NCI-H82 (cell line): ENCODE measurements around the gene PLEK2.
"Not testable (repeated sequence)": the region's sequence is repeated elsewhere in the genome, so short reads cannot be mapped to it uniquely, and the experiment has no call there.

Experiments
- DNase-seq: peaks from one replicate; lab custom pipeline; 2025; lab: John Stamatoyannopoulos, UW

PLEK2 gene, protein sequence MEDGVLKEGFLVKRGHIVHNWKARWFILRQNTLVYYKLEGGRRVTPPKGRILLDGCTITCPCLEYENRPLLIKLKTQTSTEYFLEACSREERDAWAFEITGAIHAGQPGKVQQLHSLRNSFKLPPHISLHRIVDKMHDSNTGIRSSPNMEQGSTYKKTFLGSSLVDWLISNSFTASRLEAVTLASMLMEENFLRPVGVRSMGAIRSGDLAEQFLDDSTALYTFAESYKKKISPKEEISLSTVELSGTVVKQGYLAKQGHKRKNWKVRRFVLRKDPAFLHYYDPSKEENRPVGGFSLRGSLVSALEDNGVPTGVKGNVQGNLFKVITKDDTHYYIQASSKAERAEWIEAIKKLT

DNA sequence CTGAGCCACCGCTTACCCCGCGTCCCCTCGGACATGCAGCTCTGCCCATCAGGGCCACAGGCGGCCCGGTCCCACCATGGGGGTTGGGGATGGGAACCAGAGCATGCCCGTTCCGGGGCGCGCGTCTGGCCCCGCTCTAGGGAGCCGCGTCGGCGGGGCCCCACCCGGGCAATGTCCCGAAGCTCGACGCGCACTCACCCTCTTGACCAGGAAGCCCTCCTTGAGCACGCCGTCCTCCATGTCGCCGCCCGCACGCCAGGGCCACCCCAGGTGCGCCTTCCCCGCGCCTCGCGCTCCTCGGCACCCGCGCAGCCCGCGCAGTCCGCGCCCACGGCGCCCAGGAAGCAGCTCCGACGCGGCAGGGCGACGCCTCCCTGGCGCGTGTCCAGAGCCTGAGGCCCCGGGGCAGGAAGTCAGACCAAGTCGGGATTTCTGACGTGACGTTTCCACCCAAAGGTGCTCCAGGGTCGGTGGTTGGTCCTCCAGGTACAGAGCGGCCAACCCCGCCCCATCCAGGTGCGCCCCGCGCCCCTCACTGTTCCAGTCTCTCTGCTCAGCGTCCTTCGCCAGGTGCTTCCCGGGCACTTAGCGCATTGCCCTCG is at the start of gene PLEK2:
TSS of gene PLEK2 (minus strand) at position 346 of the 602 bp plus-strand sequence. CDS start at position 240, 106 bp downstream.
- no peak for DNase-seq

DNA sequence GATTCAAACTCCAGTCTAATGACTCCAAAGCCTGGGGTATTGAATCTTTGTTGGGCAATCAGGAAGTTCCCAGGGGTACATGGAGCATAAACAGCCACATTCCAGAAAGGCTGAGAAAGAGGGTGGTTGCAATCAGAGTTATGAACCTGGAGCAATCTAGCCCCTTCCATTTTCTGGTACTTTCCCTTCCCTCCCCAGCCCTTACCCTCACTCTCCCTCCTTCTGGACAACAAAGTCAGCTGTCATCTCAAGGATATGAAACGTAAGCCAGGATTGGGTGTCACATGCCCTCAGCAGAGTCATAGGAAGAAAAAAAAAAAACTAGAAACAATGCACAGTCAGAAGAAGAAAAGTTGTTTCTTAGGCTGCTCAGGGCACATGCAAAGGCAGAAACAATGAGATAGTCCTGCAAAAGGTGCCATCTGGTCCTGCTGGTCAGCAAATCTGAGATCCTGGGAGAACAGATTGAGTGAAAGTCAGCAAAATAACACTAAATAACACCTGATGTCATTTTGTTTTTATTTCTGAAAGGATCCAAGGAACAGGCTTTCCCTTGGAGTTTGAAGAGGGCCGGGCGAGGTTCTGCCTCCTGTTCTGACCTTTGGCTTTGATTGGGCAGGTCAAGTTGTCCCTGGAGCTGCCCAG is 49.5 kb upstream of the PLEK2 start:
- no peak for DNase-seq

DNA sequence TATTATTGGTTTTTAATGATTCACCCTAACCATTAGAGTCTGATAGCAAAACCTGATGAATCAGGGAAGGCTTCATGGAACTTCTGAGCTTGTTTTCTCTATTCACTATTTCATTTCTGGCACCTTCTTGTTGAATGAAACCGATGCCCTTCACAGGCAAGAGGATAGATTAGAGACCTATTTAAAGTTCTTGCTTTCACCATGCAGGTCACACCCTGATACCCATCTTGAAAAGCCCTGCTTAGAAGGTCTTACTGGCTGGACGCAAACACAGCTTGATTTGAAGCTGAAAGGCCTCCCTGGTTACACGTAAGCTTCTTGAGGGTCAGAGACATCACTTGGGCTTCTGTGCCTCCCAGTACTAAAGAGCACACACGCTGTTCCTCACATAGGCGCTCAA is 47.4 kb upstream of the PLEK2 start:
- no peak for DNase-seq

DNA sequence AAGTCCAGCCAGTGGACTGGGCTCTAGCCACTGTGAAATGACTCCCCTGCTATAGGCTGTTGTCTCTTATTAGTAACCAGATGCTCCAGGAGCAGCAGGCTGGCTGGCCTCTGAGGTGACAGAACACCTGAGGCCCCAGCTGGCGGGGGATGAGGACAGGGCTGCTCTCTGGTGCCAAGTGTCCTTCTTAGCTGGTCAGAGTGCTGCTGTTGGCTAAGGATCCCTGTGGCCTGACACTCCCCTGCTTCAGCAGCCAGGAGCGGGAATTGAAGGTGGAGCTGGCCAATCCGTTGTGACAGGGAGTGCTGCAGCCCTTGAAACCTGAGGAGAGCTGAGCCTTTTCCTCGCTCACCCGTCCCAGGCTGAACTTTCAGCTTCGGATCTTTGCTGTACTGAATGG is 45.8 kb upstream of the PLEK2 start:
- DNase-seq = peak; percentile 28

DNA sequence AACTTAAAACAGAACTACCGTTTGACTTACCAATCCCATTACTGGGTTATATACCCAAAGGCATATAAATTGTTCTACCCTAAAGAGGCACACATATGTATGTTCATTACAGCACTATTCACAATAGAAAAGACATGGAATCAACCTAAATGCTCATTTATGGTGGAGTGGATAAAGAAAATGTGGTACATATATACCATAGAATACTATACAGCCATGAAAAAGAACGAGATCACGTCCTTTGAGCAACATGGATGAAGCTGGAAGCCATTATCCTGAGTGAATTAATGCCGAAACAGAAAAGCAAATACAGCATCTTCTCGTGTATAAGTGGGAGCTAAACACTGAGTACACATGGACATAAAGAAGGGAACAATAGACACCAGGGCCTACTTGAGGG is 44.8 kb upstream of the PLEK2 start:
- no peak for DNase-seq

DNA sequence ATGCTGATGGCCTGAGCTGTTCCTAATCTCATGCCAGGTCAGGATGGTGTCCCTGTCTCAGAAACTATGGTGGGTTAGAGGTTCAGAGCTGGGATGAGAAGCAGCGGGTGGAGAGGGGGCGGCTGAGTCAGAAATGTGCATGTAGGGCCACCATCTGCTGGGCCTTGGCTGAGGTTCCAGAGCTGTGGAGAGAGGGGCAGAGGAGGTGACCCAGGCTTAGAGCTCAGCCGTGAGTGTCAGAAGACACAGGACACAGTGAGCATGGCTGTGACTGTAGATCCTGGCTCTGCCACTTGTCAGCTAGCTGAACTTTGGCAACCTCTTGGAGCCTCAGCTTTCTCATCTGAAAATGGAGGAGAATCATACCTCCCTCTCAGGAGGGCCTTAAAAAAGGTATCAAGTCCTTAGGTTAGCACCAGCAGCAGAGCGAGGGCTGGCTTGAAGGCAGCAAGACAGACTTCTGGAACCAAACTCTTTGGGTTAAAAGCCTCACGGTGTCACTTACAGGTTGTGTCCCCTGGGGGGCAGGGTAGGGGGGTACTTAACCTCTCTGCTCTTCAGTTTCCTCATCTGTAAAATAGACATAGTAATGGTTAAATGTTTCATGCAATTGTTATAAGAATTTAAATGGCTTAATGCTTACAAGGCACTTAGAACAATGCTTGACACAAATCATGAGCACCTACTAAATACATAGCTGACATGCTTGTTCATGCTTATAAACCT is 41.8 kb upstream of the PLEK2 start:
- no peak for DNase-seq

DNA sequence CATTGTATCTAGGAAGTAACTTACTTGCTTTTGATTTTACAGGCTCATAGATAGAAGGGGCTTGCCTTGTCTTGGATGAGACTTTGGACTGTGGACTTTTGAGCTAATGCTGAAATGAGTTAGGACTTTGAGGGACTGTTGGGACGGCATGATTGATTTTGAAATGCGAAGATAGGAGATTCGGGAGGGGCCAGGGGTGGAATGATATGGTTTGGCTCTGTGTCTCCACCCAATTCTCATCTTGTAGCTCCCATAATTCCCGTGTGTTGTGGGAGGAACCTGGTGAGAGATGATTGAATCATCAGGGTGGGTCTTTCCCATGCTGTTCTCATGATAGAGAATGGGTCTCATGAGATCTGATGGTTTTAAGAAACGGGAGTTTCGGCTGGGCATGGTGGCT is 39.7 kb upstream of the PLEK2 start:
- not testable (repeated sequence) for DNase-seq

DNA sequence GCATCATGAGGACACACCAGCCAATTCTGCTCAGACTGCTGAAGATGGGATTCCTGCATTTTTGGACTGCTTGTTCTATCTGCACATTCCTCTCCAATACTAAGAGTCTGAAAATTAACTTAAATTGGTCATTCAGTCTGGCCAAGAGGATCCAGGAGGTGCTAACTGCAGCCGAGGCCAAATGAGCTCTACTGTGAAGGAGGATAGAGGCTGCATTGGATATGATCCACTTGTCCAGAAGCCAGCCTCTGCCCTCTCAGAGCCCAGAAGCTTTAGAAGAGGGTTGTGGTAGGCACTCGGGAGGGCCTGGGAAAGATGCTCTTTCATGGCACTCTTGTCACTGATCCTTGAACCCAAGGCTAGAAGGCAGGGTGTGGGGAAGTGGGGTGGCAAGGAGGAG is 37.1 kb upstream of the PLEK2 start:
- no peak for DNase-seq

DNA sequence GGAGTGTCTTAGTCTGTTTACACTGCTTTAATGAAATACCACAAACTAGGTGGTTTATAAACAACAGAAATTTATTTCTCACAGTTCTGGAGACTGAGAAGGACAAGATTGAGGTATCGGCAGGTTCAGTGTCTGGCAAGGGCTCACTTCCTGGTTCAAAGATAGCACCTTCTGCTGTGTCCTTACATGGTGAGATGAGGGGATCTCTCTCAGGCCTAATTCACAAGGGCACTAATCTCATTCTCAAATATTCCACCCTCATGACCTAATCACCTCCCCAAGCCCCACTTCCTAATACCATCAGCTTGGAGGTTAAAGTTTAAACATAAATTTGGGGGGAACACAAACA is 35.0 kb upstream of the PLEK2 start:
- peak; percentile 57 for DNase-seq

DNA sequence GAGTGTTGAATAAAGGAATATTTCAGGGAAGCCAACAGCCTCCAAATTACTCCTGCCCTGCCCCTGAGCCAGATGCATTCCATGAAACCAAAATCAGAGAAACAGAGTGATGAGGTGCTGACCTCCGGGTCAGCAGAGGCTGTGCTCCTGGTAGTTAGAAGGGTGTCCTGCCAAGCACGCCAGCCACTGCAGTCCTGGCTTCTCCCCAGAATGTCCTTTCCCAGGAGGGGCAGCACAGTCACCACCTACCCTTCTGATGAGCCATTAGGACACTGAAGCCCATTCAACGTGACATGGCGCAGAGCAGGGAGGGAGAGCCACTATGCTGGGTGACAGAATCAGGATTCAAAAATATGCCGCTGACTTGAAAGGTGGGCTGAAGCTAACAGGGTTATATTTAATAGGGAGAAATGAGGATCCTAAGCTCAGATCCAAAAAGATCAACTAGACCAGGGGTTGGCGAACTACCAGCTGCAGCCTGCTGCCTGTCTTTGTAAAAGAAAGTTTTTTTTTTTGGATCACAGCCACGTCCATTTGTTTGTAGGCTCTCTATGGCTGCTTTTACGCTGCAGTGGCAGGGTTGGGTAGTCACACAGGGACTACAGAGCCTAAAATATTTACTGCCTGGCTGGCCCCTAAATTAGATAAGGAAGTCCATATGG is 34.5 kb upstream of the PLEK2 start:
- DNase-seq = no peak

DNA sequence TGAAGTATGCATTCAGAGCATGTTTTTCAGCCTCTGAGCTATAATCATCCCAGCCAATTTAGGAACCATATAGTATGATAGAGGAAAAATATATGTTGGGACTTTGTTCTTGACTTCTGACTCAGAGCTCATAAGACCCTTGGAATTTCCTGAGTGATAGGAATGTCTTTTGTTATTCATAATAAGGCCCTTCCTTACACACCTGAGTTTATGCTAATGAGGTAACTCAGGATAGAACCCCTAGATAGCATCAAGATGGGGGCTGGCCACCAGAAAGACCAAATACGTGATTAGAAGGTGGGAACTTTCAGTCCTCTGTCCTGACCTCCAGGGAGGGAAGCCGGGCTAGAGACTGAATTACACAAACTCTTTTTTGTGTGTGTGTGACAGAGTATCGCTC is 32.4 kb upstream of the PLEK2 start:
- DNase-seq = no peak

DNA sequence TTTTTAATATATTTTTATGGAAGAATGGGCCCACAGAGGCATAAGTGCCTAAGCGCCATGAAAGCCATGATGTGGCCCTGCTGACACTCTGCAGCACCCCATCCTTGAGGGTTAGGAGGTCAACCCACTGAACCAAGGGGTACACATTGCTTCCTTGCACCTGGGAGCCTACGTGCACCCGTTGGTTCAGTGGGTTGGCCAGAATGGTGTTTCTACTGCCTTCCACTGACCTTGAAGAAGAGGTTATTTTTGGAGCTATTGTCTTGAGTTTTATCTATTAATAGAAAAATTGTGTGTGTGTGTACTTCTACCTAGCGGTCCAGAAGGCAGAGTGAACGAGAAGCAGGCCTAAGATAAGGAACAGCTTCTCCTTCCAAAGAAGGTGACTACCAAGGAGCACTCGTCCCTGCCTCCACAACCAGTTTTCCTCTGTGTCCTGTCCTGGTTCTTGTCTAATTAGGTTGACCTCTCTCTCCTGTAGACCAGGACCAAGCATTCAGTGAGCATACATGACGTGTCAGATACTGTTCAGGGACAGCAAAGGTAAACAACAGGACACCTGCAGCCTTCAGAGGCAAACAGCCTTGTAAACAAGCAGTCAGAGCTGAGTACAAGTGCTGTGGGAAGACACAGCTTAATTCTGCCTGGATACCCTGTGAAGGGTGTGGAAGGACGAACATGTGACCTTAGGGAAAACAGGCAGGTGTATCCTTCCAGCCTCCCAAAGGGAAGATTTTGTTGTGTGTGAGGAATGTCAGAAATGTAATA is 30.4 kb upstream of the PLEK2 start:
- DNase-seq = no peak

DNA sequence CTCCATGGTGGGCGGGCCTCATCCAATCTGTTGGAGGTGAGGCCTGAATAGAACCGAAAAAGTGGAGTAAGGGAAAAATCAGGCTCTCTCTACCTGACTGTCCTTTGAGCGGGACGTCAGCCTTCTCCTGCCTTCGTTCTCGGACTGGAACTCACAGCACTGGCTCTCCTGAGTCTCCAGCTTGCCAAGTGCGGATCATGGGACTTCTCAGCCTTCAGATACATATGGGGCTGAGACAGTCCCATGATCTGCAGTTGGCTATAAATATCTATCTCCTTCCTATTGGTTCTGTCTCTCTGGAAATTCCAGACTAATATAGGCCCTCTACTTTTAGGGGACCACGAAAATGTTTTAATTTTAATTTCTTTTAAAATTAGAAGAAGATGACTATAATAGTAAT is 29.7 kb upstream of the PLEK2 start:
- DNase-seq = no peak

DNA sequence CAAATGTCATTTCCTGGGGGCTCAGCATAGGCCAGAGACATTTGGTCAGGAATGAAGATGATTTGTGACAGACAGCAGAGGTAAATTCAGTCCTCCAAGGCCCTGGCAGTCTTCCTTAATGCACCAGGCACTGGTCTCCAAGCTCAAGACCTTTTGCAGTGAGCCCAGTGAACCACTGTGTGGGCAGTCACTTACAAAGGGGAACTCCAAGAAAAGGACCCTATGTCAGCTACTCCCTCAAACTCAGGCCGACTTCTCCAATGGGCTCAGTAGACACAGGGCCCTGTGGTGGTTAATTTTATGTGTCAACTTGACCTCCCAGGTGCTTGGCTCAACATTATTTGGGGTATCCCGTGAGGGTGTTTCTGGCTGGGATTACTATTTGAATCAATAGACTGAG is 29.3 kb upstream of the PLEK2 start:
- no peak for DNase-seq

DNA sequence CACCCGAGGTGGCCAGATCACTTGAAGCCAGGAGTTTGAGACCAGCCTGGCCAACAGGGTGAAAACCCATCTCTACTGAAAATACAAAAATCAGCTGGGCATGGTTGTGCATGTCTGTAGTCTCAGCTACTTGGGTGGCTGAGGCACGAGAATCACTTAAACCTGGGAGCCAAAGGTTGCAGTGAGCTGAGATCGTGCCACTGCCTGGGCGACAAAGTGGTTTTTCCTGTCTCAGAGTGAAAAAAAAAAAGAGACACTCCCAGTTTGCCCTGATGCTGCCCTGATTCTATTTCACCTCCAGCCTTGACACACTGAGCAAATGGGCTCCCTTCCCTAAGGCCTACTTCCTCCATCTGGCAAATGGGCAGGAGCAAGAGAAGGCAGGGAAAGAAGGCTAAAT is 28.5 kb upstream of the PLEK2 start:
- peak; percentile 20 for DNase-seq

DNA sequence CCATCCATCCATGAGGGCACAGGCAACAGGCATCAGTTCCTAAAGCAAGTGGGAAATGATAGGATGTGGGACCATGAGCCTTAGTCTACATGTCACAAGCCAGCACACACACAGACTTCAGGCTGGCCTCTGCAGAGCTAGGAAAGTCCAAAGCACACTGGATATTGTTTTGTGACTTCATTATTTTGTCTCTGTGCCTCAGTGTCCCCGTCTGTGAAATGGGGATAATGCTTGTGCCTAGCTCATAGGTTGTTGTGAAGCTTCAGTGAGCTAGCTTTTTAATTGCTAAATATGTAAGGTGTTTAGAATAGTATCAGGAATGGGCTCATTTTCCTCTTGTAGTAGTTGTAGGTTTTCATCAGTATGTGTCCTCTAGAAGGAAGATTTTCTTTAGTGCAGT is 27.0 kb upstream of the PLEK2 start:
- DNase-seq = no peak

DNA sequence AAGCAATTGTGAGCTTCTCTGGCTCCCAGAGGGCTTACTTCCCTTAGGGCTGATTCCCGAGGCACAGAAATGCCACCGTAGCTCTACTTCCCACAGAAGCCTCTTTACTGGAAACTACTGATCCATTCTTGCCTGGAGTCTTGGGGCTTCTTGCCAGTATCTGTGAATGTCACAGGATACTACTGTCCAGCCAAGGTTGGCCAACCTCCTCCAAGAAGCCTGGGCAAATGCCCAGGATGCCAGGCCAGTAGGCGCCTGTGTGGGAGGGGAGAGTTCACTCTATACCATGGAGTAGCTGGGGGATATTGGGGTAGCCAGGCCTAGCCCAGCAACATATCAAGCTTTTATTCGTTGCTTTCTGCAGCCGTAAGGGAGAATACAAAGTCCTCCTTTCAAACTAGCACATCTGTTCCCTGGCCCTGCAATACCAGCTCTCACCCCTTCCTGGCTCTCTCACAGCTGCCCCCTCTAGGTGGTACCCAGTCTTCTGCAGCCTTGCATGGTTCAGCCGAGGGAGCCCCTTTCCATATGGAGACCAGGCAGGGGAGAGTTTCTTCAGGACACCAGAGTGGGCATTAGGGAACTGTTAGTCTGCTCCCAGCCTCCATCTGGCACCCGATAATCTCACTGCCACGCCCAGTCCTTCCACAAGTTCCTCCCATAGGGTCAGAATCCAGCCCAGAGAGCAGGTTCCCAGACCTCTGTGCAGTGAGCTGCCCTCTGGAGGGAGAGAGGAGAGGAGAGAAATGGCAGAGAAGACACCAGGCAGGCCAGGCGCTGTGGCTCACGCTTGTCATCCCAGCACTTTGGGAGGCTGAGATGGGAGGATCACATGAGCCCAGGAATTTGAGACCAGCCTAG is 24.3 kb upstream of the PLEK2 start:
- DNase-seq = peak; percentile 89

DNA sequence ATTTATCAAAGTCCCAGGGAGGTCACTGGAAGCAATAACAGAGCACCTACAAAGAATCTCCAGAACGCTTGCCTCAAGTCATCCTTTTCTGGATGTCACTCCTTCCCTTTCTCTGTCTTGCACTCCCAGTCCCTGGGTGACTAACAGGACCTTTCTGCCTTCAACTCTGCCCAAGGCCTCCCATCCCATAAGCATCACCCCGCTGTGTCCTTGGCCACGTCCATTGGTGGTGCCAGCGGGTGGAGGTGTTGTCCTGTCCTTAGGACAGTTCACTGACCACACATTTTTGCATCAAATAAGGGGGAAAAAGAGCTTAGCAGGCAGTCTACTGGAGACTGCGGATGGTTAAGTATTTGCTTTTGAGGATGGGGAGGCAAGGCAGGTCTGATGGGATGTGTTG is 23.6 kb upstream of the PLEK2 start:
- no peak for DNase-seq

DNA sequence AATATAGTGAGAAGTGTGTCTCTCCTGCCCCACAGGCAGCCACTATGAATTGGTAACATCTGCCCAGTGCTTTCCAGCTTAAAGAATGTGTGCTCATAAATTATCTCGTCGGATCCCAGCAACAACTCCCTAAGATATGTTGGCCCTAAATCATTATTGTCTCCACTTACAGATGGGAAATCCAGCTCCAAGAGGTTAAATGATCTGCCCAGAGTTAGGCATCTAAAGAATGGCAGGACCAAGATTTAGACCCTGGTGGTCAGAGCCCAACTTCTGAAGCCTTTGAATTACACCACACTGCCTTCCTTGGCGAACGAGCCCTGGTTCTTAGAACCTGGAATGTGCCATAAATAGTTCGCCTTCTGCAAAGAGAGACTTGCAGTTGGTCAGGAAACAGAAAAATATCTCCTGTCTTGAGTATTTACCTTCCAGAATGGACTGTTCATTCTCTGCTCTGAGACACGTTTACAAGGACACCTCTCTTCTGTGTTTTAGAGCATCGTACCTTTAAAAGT is 20.1 kb upstream of the PLEK2 start:
- DNase-seq = peak; percentile 8

DNA sequence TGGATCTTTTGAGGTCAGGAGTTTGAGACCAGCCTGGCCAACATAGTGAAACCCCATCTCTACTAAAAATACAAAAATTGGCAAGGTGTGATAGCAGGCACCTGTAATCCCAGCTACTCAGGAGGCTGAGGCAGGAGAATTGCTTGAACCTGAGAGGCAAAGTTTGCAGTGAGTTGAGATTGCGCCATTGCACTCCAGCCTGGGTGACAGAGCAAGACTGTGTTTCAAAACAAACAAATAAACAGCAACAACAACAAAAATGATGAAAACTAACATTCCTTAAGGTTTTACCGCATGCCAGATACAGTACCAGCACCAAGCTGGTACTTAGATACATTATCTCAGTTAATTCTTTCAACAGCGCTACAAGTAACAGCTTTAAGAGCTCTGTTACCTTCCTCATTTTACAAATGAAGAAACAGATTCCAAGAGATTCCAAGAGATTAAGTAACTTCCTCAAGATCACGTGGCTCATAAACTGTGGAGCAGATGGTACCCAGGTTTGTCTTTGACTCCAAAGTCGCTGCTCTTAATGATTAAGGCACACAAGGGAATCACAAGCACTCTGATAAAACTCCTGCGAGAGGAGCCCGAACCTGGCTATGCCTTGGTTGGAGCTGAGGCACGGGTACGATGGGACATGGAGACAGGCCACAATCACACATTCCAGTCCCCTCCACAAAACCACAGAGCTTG is 17.7 kb upstream of the PLEK2 start:
- DNase-seq = peak; percentile 91
